Measurements from ENCODE around the gene XG. TPM values are rescaled to one million over a fixed set of nuclear protein-coding genes. Genes with fewer than 3 reads are reported as not detected.
"Not testable (repeated sequence)": the region's sequence is repeated elsewhere in the genome, so short reads cannot be mapped to it uniquely, and the experiment has no call there.

XG gene, protein sequence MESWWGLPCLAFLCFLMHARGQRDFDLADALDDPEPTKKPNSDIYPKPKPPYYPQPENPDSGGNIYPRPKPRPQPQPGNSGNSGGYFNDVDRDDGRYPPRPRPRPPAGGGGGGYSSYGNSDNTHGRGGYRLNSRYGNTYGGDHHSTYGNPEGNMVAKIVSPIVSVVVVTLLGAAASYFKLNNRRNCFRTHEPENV
- total RNA-seq (2014; rRNA removed; shearing (Covaris generic)) = 0.51 TPM in 1 of 2 replicates, not detected in the other

DNA sequence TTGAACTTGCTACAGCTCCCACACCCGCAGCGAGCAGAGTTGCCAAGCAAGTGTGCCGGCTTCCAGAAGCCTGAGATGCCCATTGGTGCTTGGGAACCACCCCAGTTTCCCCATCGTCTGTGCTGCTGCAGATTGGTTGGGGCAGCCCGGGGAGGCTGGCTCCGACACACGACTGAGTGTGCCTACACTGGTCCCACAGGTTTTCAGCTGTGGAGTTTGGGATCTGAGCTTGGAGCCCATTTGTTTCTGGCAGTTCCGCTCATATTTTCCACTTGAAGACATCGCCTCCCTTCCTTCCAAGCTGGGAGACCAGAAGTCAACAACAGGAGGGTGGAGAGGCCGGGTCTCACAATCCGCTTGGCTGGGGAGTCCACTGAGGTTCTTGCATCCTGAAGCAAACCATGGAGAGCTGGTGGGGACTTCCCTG, at the start of gene XG:
Gene XG (plus strand): TSS at position 167 of the 427 bp plus-strand sequence. CDS start 235 bp downstream, at position 402.
- DNase-seq (ENCODE audit: low spot score); in situ Hi-C loops (cut with HindIII; ENCODE audit: low sequenced_read_pairs): not testable (repeated sequence)

DNA sequence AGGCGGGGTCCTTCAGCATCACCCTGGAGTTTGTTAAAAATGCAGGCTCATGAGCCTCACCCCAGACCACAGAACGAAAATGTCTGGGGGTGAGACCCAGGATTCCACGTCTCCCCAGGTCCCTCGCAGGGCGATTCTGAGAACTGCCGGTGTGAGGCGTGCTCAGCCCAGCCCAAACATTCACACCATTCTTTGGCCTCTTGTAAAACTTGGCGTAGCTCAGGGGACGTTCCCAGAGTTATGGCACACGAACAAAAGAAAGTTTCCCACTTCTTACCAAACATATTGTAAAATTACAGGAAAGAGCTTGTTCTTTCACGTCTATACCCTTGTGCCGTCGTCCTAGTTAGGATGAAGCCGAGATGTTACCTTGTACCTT, 47.9 kb upstream of the XG start:
- DNase-seq (ENCODE audit: low spot score) = no peak
- in situ Hi-C loops (cut with HindIII; ENCODE audit: low sequenced_read_pairs) = no loop called here

DNA sequence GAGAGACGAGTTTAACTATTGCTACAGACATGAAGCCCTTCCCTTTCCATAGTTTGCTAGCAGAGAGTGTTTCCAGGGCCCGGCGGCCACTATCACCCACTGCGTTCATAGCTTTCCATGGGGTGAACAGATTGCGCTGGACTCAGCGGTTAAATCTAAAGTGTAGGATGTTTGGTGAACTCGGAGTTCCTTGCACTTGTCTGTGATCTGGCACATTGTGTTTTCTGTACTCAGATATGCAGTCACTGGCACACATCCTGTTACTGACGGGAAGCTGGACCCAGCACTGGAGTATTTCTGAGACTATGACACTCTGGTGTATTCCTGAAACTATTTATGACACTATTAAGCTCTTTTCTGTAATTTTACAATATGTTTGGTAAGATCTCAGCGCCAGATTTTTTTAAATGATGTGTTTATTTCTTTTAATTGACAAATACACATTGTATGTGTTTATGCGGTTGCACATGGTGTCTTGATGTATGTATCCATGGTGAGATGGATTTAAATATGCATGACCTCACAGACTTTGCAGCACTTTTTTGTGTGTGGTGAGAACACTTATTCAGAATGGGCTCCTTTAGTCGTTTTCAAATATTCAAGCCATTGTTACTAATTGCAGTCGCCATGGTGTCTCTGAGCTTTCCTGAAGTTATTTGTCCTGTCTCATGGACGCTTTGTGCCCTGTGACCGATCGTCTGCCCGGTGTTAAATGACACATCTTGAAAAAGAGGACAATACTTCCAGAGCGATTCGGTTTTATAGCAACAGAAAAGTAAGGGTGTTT, 46.6 kb upstream of the XG start:
- DNase-seq (ENCODE audit: low spot score) = no peak
- in situ Hi-C loops (cut with HindIII; ENCODE audit: low sequenced_read_pairs) = no loop called here

DNA sequence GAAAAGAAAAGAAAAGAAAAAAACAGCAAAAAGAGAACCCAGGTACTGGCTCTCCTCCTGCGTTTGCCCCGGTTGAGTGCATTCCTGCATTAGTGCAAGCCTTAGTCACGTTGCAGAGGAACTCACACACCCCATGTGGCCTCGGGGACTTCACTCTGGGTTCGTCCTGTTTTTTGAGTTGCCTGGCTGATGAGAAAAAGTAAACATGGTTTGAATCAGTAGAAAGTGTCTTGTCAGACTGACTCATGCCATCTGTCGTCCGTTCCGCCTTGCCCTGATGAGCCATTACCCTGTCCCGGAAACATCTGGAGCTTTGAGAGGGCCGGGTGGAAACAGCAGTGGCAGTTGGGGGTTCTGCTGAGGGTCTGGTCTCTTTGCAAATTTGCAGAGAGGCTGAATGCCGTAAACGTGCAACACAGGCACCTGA, 44.5 kb upstream of the XG start:
- DNase-seq (ENCODE audit: low spot score) = peak; percentile 2
- in situ Hi-C loops (cut with HindIII; ENCODE audit: low sequenced_read_pairs) = no loop called here

DNA sequence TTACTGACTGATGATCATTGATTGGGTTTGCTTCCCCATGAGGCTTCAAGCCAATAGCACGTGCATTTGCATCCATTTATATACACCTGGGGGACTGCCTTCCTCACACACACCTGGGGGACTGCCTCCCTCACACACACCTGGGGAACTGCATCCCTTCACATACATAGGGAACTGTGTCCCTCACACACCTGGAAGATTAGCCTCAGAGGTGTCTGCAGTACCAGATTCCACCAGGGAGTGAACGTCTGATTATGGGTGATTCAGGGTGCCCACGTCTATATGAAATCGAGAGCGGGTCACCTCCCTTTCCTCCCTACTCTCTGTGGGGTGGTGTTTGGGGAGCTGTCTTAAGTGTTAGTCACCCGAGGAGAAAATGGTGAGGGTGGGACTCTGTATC, 43.8 kb upstream of the XG start:
- DNase-seq (ENCODE audit: low spot score) = no peak

DNA sequence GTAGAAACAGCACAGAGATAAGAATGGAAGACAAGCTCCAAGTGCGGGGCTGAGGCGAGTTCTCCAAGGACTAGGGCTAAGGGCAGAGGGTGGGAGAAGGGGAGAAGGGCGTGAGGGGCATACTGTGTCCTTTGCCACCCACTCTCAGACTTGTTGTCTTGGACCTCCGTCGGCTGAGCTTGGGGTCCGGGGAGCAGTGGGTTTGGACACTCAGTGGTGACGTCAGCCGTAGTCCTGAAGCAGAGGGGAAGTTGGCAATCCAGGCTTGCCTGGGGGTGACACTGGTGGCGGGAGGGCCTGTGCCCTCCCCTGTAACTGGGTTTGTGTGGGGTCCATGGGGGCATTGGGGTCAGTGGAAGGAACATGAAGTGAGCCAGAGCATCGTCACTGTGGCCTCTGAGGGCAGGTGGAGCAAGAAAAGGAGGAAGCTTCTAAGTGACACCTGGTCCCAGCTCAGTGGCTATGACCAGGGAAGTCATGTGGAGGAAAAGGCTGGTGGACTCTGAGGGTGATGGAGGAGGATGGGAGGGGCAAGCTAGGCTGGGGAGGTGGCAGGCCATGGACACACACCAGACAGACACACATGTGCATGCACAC, 43.1 kb upstream of the XG start:
- in situ Hi-C loops (cut with HindIII; ENCODE audit: low sequenced_read_pairs) = no loop called here
- no peak for DNase-seq (ENCODE audit: low spot score)

More for the DNA sequence above, 43.8 kb upstream of the XG start:
- in situ Hi-C loops (cut with HindIII; ENCODE audit: low sequenced_read_pairs) = no loop called here

DNA sequence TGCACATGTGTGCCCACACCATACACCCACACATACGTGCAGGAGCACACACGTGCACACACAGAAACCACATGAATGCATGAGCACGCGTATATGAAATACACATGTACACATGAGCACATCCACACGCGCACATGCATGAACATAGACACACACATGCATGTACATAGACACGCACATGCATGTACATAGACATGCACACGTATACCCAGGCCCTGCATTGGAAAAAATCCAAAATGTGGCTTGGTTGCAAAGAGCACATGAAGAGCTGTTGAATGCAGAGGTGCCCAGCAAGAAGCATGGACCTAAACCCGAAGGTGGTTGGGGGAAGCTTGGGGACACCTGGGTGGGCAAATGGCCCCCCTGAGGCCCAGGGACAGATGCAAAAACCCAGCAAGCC, 42.3 kb upstream of the XG start:
- DNase-seq (ENCODE audit: low spot score) = no peak
- in situ Hi-C loops (cut with HindIII; ENCODE audit: low sequenced_read_pairs) = no loop called here

DNA sequence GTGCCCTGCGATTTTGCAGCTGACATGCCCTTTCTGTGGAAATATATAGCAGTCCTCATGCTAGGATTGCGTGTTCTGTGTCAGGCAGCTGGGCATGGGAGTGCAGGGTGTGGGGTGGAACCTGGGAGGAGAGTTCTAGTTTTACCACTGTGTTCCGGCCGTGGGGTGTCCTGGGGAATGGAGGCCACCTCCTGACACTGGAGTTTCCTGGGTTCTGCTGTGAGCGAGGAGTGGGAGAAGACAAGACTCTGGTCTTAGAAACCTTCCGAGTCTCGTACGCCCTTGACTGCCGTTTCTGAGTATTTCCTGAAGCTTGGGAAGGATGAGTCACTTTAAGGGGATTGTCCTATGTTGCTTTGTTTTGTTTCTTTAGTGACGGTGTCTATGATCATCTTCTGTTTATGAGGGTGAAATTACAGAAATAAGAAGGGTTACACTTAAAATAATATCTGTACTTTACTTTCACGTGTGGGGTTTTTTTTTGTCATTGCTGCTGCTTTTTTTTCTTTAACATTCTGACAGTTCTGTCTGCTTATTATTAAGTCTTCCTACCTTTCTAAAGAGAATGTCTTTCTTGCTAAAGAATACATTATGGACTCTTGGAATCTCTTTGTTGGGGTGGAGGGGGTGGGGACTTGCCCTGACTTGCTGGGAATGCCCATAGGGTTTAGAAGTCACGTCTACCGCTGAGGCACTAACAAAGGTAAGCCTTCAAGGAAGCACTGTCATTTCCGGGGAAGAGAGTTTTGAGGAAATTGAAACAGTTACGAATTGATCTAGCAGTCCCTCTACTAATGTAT, 41.6 kb upstream of the XG start:
- in situ Hi-C loops (cut with HindIII; ENCODE audit: low sequenced_read_pairs) = no loop called here
- no peak for DNase-seq (ENCODE audit: low spot score)

DNA sequence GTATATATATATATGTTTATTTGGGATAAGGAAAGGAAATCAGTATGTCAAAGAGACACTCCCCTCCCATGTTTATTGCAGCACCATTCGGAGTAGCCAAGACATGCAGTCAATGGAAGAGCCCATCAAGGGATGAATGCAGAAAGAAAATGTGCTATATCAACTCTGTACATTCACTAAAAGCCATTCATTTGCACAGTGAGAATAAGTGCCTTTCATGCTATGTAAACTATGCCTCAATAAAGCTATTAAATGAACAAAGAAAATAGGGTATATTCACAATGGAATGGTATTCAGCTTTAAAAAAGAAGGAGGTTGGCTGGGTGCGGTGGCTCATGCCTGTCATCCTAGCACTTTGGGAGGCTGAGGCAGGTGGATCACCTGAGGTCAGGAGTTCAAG, 40.4 kb upstream of the XG start:
- in situ Hi-C loops (cut with HindIII; ENCODE audit: low sequenced_read_pairs) = no loop called here

DNA sequence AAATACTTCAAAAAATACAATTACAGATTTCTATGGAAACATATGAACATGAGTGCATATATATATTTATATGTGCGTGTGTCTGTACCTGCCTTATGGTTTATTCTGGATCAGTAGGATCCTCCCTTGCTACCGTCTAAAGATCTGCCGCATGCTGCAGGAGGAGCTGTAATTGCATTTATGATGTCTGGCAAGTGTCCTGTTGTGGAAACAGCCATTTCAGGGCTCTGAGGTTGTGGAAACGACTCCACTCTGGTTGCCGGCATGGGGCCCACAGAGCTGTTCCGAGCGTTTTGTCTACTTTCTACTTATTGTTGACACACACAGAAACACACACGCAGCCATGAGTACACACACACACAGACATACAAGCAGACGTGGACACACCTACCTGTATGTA, 39.4 kb upstream of the XG start:
- DNase-seq (ENCODE audit: low spot score) = no peak
- in situ Hi-C loops (cut with HindIII; ENCODE audit: low sequenced_read_pairs) = no loop called here

More for the DNA sequence above, 40.4 kb upstream of the XG start:
- DNase-seq (ENCODE audit: low spot score) = no peak

DNA sequence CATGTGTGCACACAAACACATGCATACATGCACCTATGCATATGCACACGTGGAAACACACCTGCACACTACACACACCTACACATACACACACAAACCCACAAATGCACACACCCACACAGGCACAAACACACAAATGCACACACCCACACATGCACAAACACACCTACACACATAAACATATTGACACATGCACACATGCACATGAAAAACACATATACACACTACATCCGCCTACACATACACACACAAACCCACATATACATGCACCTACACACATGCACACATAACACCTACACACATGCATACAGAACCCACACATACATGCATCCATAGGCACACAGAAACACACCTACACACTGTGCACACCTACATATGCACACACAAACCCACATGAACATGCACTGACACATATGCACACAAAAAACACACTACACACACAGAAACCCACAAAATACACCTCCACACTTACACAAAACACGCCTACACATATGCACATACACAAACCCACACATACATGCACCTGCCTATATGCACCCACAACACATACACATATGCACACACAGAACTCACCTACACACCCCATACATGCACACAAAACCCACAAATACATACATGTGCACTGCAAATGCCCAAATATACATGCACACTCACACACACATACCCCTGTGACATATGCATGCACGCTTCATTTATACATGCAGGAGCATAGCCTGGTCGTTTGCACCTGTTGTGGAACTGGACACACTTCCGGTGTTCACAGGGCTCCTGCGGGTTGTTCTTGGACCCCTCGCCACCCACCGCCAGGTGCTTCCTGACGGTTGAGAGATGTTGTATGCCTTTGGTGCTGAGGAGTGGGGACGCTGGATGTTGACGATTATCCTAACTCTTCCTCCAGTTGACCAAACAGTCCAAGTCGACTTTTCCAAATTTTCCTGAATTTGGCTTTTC, 38.7 kb upstream of the XG start:
- in situ Hi-C loops (cut with HindIII; ENCODE audit: low sequenced_read_pairs) = no loop called here
- DNase-seq (ENCODE audit: low spot score) = no peak

DNA sequence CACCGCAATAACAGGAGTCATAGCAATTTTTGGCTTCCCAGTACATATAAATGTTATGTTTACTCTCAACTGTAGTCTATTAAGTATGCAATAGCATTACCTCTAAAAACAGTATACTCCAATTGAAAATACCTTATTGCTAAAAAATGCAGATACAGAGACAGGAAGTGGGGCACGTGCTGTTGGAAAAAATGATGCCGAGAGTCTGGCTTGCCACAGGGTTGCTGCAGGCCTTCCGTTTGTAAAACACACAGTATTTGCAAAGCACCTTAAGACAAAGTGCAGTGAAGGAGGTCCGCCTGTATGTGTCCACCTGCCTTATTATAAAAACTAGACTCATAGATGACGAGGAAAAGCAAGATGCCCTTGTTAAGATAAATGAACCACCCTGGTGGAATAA, 37.3 kb upstream of the XG start:
- in situ Hi-C loops (cut with HindIII; ENCODE audit: low sequenced_read_pairs) = no loop called here
- DNase-seq (ENCODE audit: low spot score) = no peak

DNA sequence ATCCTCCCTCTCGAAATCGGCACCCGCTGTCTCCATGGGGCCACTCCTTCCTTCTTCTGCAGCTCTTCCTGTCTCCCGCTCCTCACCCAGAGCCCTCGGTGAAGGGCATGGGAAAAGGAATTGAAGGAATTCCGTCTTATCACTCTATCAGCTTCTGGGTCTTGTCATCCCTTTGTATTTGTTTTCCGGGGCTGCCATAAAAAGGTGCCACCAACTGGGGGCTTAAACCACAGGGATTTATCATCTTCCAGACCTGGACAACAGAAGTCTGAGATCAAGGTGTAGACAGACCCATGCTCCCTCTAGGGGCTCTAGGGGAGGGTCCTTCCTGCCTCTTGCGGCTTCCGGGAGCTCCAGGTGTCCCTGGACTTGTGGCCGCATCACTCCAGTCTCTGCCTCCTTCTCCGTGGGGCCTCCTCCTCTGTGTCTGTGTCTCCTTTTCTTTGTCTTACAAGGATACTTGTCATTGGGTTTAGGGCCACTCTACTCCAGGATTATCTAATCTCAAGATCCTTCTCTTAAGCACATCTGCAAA, 36.7 kb upstream of the XG start:
- in situ Hi-C loops (cut with HindIII; ENCODE audit: low sequenced_read_pairs) = no loop called here

DNA sequence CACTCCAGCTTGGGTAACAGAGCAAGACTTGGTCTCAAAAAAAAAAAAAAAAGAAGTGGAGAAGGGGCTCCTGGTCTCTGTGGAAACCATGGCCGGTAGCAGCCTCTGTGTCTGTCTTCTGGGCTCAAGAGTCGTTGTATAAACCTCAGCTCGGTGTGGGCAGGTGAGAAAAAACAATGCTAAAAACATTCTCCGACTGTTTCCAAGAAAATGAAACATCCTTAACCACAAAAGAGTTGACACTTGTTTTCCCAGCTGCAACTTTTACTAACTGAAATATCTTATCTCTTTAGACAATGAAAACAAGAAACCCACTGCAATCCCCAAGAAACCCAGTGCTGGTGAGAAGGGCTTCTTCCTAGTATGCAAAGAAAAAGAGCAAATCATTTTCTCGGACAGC, 34.5 kb upstream of the XG start:
- in situ Hi-C loops (cut with HindIII; ENCODE audit: low sequenced_read_pairs) = no loop called here
- no peak for DNase-seq (ENCODE audit: low spot score)

More for the DNA sequence above, 36.7 kb upstream of the XG start:
- no peak for DNase-seq (ENCODE audit: low spot score)

DNA sequence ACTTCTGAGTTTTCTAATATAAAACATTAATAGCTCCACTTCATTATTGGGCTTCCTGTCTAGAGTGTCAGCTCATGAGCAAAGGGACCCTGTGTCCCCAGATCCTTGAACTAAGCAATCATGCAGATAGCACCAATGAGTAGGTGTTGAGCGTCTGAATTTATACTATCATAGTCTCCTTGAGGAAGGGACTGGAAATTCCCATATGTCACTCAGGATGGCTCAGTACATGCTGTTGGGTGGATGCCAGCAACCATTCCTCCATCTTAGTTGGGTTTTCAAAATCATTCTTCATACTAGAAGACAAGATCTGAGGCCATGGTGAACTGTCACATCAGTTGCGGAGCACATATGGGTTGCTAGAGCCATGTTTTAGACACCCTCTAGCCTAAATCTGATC, 33.0 kb upstream of the XG start:
- in situ Hi-C loops (cut with HindIII; ENCODE audit: low sequenced_read_pairs) = no loop called here
- DNase-seq (ENCODE audit: low spot score) = no peak

DNA sequence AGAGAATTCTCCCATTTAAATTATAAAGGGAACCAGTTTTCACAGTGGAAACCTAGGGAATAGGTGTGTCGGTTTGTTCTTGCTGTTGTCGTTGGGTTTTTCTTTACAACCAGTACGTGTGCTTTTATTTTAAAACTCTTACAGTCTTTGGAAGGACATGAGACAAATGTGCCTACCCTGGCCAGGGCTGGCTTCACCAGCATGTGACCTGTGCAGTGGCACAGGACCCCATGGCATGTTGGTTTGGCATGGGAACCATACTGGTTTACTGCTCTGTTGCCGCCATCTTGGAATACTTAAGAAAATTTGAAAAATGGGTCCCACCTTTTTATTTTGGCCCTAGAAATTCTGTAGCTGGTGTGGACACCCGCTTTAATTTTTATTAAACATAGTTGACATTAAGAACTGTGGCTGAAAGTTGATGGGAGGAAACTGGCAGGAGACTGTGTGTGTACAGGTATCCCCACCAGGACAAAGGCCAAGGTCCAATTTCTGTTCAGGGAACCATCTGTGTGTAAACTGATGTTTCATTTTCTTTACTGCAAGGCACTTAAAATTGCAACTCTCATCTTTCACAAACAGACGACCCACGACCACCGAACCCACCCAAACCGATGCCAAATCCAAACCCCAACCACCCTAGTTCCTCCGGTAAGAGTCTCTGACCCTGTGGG, 31.9 kb upstream of the XG start:
- no peak for DNase-seq (ENCODE audit: low spot score)
- in situ Hi-C loops (cut with HindIII; ENCODE audit: low sequenced_read_pairs) = no loop called here

DNA sequence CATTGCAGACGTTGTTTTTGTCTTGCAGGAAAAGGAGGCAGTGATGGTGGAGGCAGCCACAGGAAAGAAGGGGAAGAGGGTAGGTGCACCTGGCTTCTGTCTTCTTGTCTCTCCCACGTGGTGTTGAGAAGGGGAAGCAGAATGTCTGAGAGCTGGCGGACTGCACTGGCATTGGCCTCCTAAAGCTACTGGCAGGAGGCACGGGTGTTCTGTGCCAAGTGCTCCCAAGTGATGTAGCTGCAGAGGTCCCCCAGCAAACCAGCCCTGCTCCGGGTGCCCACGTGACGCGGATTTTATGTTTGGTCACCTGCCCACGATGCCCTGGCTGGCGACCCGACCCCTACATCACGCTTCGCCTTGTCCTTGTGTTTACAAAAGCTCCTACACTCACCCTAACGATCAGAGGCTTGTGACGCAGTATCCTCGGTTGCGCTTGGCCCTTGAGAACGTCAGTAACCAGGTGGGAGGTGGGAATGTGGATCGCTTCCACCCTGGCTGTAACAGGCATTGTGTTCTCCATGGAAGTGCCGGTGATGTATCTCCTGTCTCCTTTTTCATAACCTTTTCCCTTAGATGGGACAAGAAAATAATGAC, 28.5 kb upstream of the XG start:
- in situ Hi-C loops (cut with HindIII; ENCODE audit: low sequenced_read_pairs) = no loop called here
- DNase-seq (ENCODE audit: low spot score) = no peak
